ENCODE data around the gene C6orf136.

C6orf136 gene

GRCh38 chr6:30626484-30627366 is 20.2 kb upstream of the C6orf136 start, which contains the start of gene ATAT1:
ATAT1 (plus strand) TSS chr6:30626874.
- Histone ChIP-seq H3K4me3 (IDR thresholded peaks at IDR 0.05; ENCODE audit: insufficient read depth, low read depth, low read length) (no peak within 1 kb of the TSS), H2AFZ (ENCODE audit: low read depth) (no peak within 1 kb of the TSS; the same call in 1 of the 2 replicates), H3K27ac (no peak within 1 kb of the TSS), H3K9ac (peak within 1 kb of the TSS; percentile 25; the same call in 1 of the 2 replicates), H3K79me2 (ENCODE audit: insufficient read depth, low read depth) (no peaks in the 10 kb centered on the region), H3K36me3 (ENCODE audit: insufficient read depth) (no peaks in the 10 kb centered on the region), H4K20me1 (ENCODE audit: insufficient read depth) (no peaks in the 10 kb centered on the region), H3K4me2 (0 out of 2 replicates have a peak within 1 kb of the TSS, but pooled peaks have one; percentile 30), H3K4me1 (ENCODE audit: low read depth, poor library complexity, severe bottlenecking) (no peaks in the 10 kb centered on the region), H3K27me3 (ENCODE audit: insufficient read depth, low read depth) (no peaks in the 10 kb centered on the region)
- TF ChIP-seq, protein P1, sequence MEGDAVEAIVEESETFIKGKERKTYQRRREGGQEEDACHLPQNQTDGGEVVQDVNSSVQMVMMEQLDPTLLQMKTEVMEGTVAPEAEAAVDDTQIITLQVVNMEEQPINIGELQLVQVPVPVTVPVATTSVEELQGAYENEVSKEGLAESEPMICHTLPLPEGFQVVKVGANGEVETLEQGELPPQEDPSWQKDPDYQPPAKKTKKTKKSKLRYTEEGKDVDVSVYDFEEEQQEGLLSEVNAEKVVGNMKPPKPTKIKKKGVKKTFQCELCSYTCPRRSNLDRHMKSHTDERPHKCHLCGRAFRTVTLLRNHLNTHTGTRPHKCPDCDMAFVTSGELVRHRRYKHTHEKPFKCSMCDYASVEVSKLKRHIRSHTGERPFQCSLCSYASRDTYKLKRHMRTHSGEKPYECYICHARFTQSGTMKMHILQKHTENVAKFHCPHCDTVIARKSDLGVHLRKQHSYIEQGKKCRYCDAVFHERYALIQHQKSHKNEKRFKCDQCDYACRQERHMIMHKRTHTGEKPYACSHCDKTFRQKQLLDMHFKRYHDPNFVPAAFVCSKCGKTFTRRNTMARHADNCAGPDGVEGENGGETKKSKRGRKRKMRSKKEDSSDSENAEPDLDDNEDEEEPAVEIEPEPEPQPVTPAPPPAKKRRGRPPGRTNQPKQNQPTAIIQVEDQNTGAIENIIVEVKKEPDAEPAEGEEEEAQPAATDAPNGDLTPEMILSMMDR (conservative IDR thresholded peaks at IDR 0.05; ENCODE audit: low read depth, low read length), result no peak

DNA sequence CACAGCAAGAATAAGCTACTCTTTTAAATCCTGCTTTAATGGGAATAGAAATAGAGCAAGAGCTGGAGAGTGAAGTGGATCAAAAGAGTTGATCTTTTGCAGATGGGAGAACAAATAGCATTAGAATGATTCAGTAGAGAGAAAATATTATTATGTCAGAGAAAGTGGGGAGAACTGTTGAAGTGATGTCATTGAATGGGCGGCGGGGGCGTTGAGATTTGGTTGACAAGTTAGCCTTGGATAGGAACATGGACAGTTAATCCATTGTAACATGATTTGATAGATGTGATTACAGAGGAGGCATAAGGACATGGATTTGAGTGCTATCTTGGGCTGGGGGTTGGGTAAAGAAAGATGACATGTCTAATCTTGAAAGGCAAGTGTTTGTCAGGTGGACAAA is 11.1 kb upstream of the C6orf136 start:
- H3K27ac ChIP-seq, result no peak overlapping the region
- no peak overlapping the region for H3K9ac ChIP-seq
- no peaks in the 10 kb centered on the region for H3K27me3 ChIP-seq (ENCODE audit: insufficient read depth, low read depth)
- no peaks in the 10 kb centered on the region for H3K79me2 ChIP-seq (ENCODE audit: insufficient read depth, low read depth)
- no peak overlapping the region for H3K4me3 ChIP-seq (IDR thresholded peaks at IDR 0.05; ENCODE audit: insufficient read depth, low read depth, low read length)
- TF ChIP-seq, protein P1 (conservative IDR thresholded peaks at IDR 0.05; ENCODE audit: low read depth, low read length), result no peak
- H4K20me1 ChIP-seq (ENCODE audit: insufficient read depth), result no peaks in the 10 kb centered on the region
- H3K4me1 ChIP-seq (ENCODE audit: low read depth, poor library complexity, severe bottlenecking), result no peaks in the 10 kb centered on the region
- H3K36me3 ChIP-seq (ENCODE audit: insufficient read depth), result no peaks in the 10 kb centered on the region
- no peak overlapping the region for H3K4me2 ChIP-seq
- no peak overlapping the region for H2AFZ ChIP-seq (ENCODE audit: low read depth)

GRCh38 chr6:30640481-30640880 is 6.5 kb upstream of the C6orf136 start:
- TF ChIP-seq, protein P1 (conservative IDR thresholded peaks at IDR 0.05; ENCODE audit: low read depth, low read length), result no peak
- no peaks in the 10 kb centered on the region for H3K27me3 ChIP-seq (ENCODE audit: insufficient read depth, low read depth)
- no peak overlapping the region for H3K9ac ChIP-seq
- no peak overlapping the region for H3K4me3 ChIP-seq (IDR thresholded peaks at IDR 0.05; ENCODE audit: insufficient read depth, low read depth, low read length)
- no peaks in the 10 kb centered on the region for H3K4me1 ChIP-seq (ENCODE audit: low read depth, poor library complexity, severe bottlenecking)
- no peaks in the 10 kb centered on the region for H3K36me3 ChIP-seq (ENCODE audit: insufficient read depth)
- H3K27ac ChIP-seq, result no peak overlapping the region
- no peak overlapping the region for H2AFZ ChIP-seq (ENCODE audit: low read depth)
- no peak overlapping the region for H3K4me2 ChIP-seq
- H4K20me1 ChIP-seq (ENCODE audit: insufficient read depth), result no peaks in the 10 kb centered on the region
- no peaks in the 10 kb centered on the region for H3K79me2 ChIP-seq (ENCODE audit: insufficient read depth, low read depth)

GRCh38 chr6:30641048-30641447 is 5.9 kb upstream of the C6orf136 start:
- Histone ChIP-seq H3K4me2 (no peak overlapping the region), H3K79me2 (ENCODE audit: insufficient read depth, low read depth) (peaks cover 4% of the 10 kb centered on the region; the same call in 1 of the 2 replicates), H4K20me1 (ENCODE audit: insufficient read depth) (no peaks in the 10 kb centered on the region), H3K9ac (no peak overlapping the region), H3K4me3 (IDR thresholded peaks at IDR 0.05; ENCODE audit: insufficient read depth, low read depth, low read length) (no peak overlapping the region), H3K27me3 (ENCODE audit: insufficient read depth, low read depth) (no peaks in the 10 kb centered on the region), H3K36me3 (ENCODE audit: insufficient read depth) (no peaks in the 10 kb centered on the region), H2AFZ (ENCODE audit: low read depth) (no peak overlapping the region), H3K4me1 (ENCODE audit: low read depth, poor library complexity, severe bottlenecking) (no peaks in the 10 kb centered on the region), H3K27ac (no peak overlapping the region)
- TF ChIP-seq, protein P1 (conservative IDR thresholded peaks at IDR 0.05; ENCODE audit: low read depth, low read length), result no peak

Data from KMS-11 (cell line).